PFSK-1 (cell line): ENCODE results near the gene RILP.

ENCODE experiments used
- FOXP2 ChIP-seq: optimal IDR thresholded peaks from 2 replicates; pipeline ENCODE3; 2011; ENCODE audit warnings: borderline replicate concordance, control low read depth, inconsistent platforms; ENCODE audit not compliant: insufficient read depth; ENCODE audit errors: extremely low read length, extremely low read depth
- POLR2AphosphoS5 ChIP-seq: IDR thresholded peaks from 2 replicates; pipeline ENCODE4 v1.6.1; 2012; ENCODE audit warnings: low read depth, mild to moderate bottlenecking, control low read depth, low read length, moderate library complexity
- REST ChIP-seq, 2 experiments: IDR thresholded peaks; 2 replicates each; pipeline versions ENCODE4 v1.6.1 to v1.8.0; 2011 to 2012; ENCODE audit warnings: low read depth in 2 of 2, low read length in 2 of 2, control low read depth in 1 of 2, inconsistent platforms in 1 of 2, mild to moderate bottlenecking in 1 of 2, moderate library complexity in 1 of 2; ENCODE audit not compliant: insufficient read depth in 1 of 2
- SIN3A ChIP-seq: IDR thresholded peaks from 2 replicates; pipeline ENCODE4 v1.6.1; 2012; ENCODE audit warnings: mild to moderate bottlenecking, low read length, moderate library complexity, borderline replicate concordance; ENCODE audit not compliant: insufficient read depth
- TAF1 ChIP-seq: IDR thresholded peaks from 2 replicates; pipeline ENCODE4 v1.6.1; 2012; ENCODE audit warnings: low read length, control low read depth, borderline replicate concordance; ENCODE audit not compliant: insufficient read depth

Gene RILP

GRCh38 chr17:1638171-1638590, 11.5 kb downstream of the RILP start:
- TF ChIP-seq TAF1 (no peak), SIN3A (no peak), POLR2AphosphoS5 (no peak), FOXP2 (no peak), REST (IDR thresholded peaks at IDR 0.05; ENCODE audit: insufficient read depth in 1 of 2, low read depth in 2 of 2, low read length in 2 of 2) (no peak)

- TF ChIP-seq POLR2AphosphoS5 (no peak), SIN3A (no peak), TAF1 (no peak), REST (IDR thresholded peaks at IDR 0.05; ENCODE audit: insufficient read depth in 1 of 2, low read depth in 2 of 2, low read length in 2 of 2) (no peak), FOXP2 (no peak)
Observed at GRCh38 chr17:1636732-1637285, 12.9 kb downstream of the RILP start.

GRCh38 chr17:1635675-1636465, 13.8 kb downstream of the RILP start:
- TF ChIP-seq POLR2AphosphoS5, result no peak
- TF ChIP-seq FOXP2, result no peak
- no peak for TF ChIP-seq TAF1

- TF ChIP-seq TAF1 (no peak), POLR2AphosphoS5 (no peak), FOXP2 (no peak), REST (IDR thresholded peaks at IDR 0.05; ENCODE audit: insufficient read depth in 1 of 2, low read depth in 2 of 2, low read length in 2 of 2) (no peak), SIN3A (no peak)
Observed at GRCh38 chr17:1634841-1635650, 14.6 kb downstream of the RILP start.

GRCh38 chr17:1630662-1631061, 19.0 kb downstream of the RILP start:
- TF ChIP-seq FOXP2 (no peak), POLR2AphosphoS5 (no peak), TAF1 (no peak), REST (IDR thresholded peaks at IDR 0.05; ENCODE audit: insufficient read depth in 1 of 2, low read depth in 2 of 2, low read length in 2 of 2) (no peak), SIN3A (no peak)
